RWPE2 (cell line): ENCODE results near the gene KDM2B.

ENCODE experiments used
- ATAC-seq: fragments of 200-7000 bp; cut with Tn5 transposase; 3 replicates; pipeline ENCODE4 v1.9.1; 2021; ENCODE audit warnings: low read depth
- DNase-seq: peaks from one replicate; pipeline ENCODE4 v3.0.0-alpha.2; 2020; ENCODE audit warnings: low spot score
- H3K27ac ChIP-seq: fragments of 450-650 bp; 2 replicates; pipeline ENCODE4 v1.5.1; 2017; ENCODE audit warnings: mild to moderate bottlenecking; ENCODE audit not compliant: poor library complexity, severe bottlenecking
- H3K27me3 ChIP-seq: fragments of 250-450 bp; sonication (Bioruptor Pico); 2 replicates; pipeline ENCODE4 v1.5.1; 2021; ENCODE audit warnings: mild to moderate bottlenecking, moderate library complexity; ENCODE audit not compliant: insufficient read depth, poor library complexity, severe bottlenecking
- H3K36me3 ChIP-seq: fragments of 250-450 bp; sonication (Bioruptor Pico); 2 replicates; pipeline ENCODE4 v1.5.1; 2020; ENCODE audit warnings: low read depth, mild to moderate bottlenecking, moderate library complexity
- H3K4me1 ChIP-seq: fragments of 250-450 bp; sonication (Bioruptor Pico); 2 replicates; pipeline ENCODE4 v1.5.1; 2021; ENCODE audit warnings: mild to moderate bottlenecking, moderate library complexity; ENCODE audit not compliant: insufficient read depth, poor library complexity, severe bottlenecking
- H3K4me3 ChIP-seq: fragments of 250-450 bp; sonication (Bioruptor Pico); 2 replicates; pipeline ENCODE4 v1.5.1; 2021; ENCODE audit warnings: mild to moderate bottlenecking, moderate library complexity; ENCODE audit not compliant: severe bottlenecking
- H3K9me3 ChIP-seq: fragments of 250-450 bp; sonication (Bioruptor Pico); 2 replicates; pipeline ENCODE4 v1.5.1; 2021; ENCODE audit warnings: mild to moderate bottlenecking, moderate library complexity; ENCODE audit not compliant: severe bottlenecking
- TF ChIP-seq, protein P1 (sequence below): fragments of 450-650 bp; IDR thresholded peaks from one replicate; pipeline ENCODE4 v1.5.1; 2017; ENCODE audit warnings: mild to moderate bottlenecking, moderate library complexity; ENCODE audit not compliant: poor library complexity, severe bottlenecking

The KDM2B gene

DNA sequence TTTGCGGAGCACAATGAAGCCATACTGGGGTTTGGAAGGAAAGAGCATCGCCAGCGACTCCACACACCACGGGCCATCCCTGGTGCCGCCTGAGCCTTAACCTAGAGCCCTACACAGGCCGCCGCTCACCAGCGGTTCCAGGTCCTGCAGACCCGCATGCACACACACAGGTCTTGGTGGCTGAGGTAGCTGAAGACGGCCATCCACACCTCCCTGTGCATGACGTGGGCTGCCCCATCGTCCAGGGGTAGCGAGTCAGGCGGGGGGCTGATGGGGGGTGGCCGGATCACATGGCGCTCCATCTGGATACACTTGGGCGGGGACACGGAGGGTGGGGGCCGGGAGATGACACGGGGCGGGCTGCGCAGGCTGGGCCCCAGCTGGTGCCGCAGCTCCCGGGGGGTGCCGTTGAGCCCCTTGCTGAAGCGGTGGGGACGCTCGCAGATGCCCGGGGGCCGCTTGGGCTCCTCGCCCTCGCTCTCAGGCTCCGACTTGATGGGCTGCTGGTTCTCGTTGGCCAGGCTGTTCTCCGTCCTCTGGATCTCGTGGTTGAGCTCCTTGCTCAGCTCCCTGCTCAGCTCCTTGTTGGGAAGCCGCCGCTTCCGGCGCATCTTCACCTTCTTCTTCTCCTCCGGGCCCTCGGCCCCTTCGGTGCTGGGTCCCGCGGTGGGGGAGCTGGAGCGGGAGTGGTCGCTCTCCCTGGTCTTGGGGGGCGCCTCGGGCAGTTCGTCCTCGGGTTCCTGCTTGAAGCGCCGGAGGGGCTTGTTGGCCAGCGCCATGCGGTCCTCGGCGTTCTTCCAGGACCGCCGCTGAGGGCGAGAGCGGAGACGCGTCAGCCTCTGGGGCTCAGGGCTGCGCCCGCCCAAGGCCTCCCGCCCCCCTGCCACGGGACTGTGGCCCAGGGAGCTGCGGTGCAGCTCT lies 138.5 kb downstream of the KDM2B start:
- Histone ChIP-seq H3K27me3 (no peaks in the 10 kb centered on the region), H3K4me3 (no peak overlapping the region), H3K9me3 (no peaks in the 10 kb centered on the region), H3K4me1 (no peaks in the 10 kb centered on the region), H3K36me3 (peaks cover 41% of the 10 kb centered on the region), H3K27ac (no peak overlapping the region)
- DNase-seq (no peak), ATAC-seq (no peak)
- TF ChIP-seq, protein P1, sequence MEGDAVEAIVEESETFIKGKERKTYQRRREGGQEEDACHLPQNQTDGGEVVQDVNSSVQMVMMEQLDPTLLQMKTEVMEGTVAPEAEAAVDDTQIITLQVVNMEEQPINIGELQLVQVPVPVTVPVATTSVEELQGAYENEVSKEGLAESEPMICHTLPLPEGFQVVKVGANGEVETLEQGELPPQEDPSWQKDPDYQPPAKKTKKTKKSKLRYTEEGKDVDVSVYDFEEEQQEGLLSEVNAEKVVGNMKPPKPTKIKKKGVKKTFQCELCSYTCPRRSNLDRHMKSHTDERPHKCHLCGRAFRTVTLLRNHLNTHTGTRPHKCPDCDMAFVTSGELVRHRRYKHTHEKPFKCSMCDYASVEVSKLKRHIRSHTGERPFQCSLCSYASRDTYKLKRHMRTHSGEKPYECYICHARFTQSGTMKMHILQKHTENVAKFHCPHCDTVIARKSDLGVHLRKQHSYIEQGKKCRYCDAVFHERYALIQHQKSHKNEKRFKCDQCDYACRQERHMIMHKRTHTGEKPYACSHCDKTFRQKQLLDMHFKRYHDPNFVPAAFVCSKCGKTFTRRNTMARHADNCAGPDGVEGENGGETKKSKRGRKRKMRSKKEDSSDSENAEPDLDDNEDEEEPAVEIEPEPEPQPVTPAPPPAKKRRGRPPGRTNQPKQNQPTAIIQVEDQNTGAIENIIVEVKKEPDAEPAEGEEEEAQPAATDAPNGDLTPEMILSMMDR: no peak

DNA sequence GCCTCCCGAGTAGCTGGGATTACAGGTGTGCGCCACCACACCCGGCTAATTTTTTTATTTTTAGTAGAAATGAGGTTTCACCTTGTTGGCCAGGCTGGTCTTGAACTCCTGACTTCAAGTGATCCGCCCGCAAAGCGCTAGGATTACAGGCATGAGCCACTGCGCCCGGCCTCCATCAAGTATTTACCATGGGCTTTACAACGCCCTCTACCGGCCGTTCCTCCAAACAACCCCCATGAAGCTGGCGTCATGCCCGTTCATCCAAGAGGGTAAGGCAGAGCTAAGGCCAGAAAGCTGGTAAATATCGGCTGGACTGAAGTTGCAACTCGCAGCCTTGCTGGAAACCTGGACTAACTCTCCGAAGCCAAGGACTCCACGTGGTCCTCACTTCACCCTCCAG lies 139.3 kb downstream of the KDM2B start:
- H3K27me3 ChIP-seq: no peaks in the 10 kb centered on the region
- no peak overlapping the region for H3K27ac ChIP-seq
- no peaks in the 10 kb centered on the region for H3K9me3 ChIP-seq
- H3K4me3 ChIP-seq: no peak overlapping the region
- ATAC-seq: no peak
- DNase-seq: no peak
- H3K36me3 ChIP-seq: peaks cover 49% of the 10 kb centered on the region
- TF ChIP-seq, protein P1: no peak
- no peaks in the 10 kb centered on the region for H3K4me1 ChIP-seq

DNA sequence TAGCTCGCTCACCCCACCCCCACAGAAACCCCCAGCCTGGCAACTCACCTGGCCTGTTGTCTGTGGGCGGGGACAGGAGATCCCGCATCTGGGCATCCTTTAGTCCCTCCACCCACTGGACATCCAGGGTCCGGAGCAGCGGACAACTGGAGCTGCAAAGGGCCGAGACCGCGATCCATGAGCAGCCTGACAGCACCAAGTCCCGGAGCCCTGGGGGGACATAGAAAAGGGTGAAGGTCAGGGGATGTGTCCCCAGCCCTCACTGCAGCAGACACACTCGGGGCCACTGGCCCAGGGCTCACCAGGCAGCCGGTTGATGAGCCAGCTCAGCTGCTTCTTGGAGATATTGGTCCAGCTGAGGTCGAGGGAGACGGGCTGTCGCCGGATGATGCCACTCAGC lies 140.1 kb downstream of the KDM2B start:
- H3K27me3 ChIP-seq: no peaks in the 10 kb centered on the region
- H3K27ac ChIP-seq: no peak overlapping the region
- no peaks in the 10 kb centered on the region for H3K9me3 ChIP-seq
- no peaks in the 10 kb centered on the region for H3K4me1 ChIP-seq
- peaks cover 56% of the 10 kb centered on the region for H3K36me3 ChIP-seq
- no peak for DNase-seq
- no peak for ATAC-seq
- TF ChIP-seq, protein P1: no peak
- H3K4me3 ChIP-seq: no peak overlapping the region

DNA sequence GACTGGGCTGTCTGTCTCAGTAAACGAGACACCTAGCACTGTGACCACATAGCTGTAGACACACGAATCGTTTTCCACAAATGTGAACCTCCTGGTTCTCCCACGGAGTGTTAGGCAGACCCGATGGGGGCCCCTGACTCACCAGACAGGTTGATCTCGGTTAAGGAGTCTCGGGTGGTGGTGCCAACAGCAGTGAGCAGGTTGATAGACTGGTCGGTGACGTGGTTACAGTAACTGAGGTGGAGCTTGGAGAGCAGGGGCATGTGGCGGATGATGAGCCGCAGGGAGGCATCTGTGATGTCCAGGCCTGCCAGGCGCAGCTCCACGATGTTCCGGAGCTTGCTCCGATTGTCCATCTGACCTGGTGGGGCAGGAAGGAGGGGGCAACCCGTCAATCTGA lies 141.1 kb downstream of the KDM2B start:
- Histone ChIP-seq H3K9me3 (no peaks in the 10 kb centered on the region), H3K27me3 (no peaks in the 10 kb centered on the region), H3K36me3 (peaks cover 60% of the 10 kb centered on the region), H3K4me3 (no peak overlapping the region), H3K27ac (no peak overlapping the region), H3K4me1 (no peaks in the 10 kb centered on the region)
- DNase-seq (no peak), ATAC-seq (no peak)
- TF ChIP-seq, protein P1: no peak

DNA sequence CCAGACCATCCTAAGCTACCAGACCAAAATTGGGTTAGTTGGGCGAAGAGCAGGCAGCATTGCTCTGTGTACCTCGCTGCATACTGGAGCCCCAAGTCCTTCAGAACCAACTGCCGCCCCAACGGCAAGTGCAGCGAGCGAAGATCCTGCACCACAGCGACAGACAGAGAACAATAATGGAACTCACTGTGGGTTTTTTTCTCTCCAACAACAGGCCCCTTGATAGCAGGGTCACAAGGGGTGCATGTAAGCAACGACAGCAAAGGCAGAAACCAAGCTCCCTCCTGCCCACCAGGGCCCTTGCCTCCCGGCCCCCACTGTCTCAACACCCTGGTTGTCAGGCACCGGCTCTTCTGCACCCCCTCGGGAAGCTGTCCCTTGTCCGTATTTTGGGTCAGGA lies 141.9 kb downstream of the KDM2B start:
- no peaks in the 10 kb centered on the region for H3K9me3 ChIP-seq
- H3K4me3 ChIP-seq: no peak overlapping the region
- no peaks in the 10 kb centered on the region for H3K27me3 ChIP-seq
- H3K27ac ChIP-seq: no peak overlapping the region
- ATAC-seq (no peak), DNase-seq (no peak)
- H3K36me3 ChIP-seq: peaks cover 63% of the 10 kb centered on the region
- H3K4me1 ChIP-seq: no peaks in the 10 kb centered on the region
- TF ChIP-seq, protein P1: no peak
